CD4-positive, alpha-beta T cell treated with Interleukin-17A for 4 hours (primary cell): ENCODE measurements around the gene TBCD.

Experiments
- DNase-seq: peaks from one replicate; pipeline ENCODE4 v3.0.0-alpha.2; 2020; ENCODE audit warnings: mixed read lengths

TBCD gene

GRCh38 chr17:82927661-82928601 lies 176.1 kb downstream of the TBCD start:
- no peak for DNase-seq

- no peak for DNase-seq
Measured at GRCh38 chr17:82929011-82929622, 177.3 kb downstream of the TBCD start.

GRCh38 chr17:82929676-82930042 lies 177.8 kb downstream of the TBCD start:
- no peak for DNase-seq

- DNase-seq = peak; percentile 0
Measured at GRCh38 chr17:82930043-82930923, 178.4 kb downstream of the TBCD start.

- DNase-seq = peak; percentile 2
Measured at GRCh38 chr17:82930924-82931698, 179.2 kb downstream of the TBCD start.

- peak; percentile 1 for DNase-seq
Measured at GRCh38 chr17:82931699-82932517, 180.0 kb downstream of the TBCD start.

GRCh38 chr17:82932518-82933310 lies 180.8 kb downstream of the TBCD start:
- peak; percentile 0 for DNase-seq

- DNase-seq = no peak
Measured at GRCh38 chr17:82933911-82934310, 182.0 kb downstream of the TBCD start.

GRCh38 chr17:82935966-82936767 lies 184.3 kb downstream of the TBCD start:
- no peak for DNase-seq

- DNase-seq = no peak
Measured at GRCh38 chr17:82936768-82937171, 184.9 kb downstream of the TBCD start.

GRCh38 chr17:82937411-82938371 lies 185.8 kb downstream of the TBCD start:
- DNase-seq = no peak

- DNase-seq = no peak
Measured at GRCh38 chr17:82938486-82938872, 186.6 kb downstream of the TBCD start.

- no peak for DNase-seq
Measured at GRCh38 chr17:82938873-82939620, 187.2 kb downstream of the TBCD start.

- no peak for DNase-seq
Measured at GRCh38 chr17:82939621-82940135, 187.8 kb downstream of the TBCD start.

GRCh38 chr17:82940226-82941020 lies 188.6 kb downstream of the TBCD start:
- no peak for DNase-seq
